Measurements from ENCODE around the gene NPEPPS. TPM values are rescaled to one million over a fixed set of nuclear protein-coding genes. Genes with fewer than 3 reads are reported as not detected.

The NPEPPS gene
- total and polyA plus RNA-seq, 2 of the 8 experiments (the other 6 are each of a cell fraction or from before 2014, with no cell fraction given) = 53.6 to 118 TPM

- Histone ChIP-seq H3K4me3 (ENCODE audit: extremely low read depth in 1 of 4, insufficient read depth in 2 of 4, low read depth in 3 of 4, low read length in 4 of 4) (no peak overlapping the region), H3K23ac (ENCODE audit: insufficient read length) (no peak overlapping the region), H3K27me3 (replicated peaks in 1 of 4; ENCODE audit: control insufficient read depth in 3 of 4, extremely low read depth in 1 of 4, insufficient read depth in 3 of 4, low read length in 3 of 4) (no peaks in the 10 kb centered on the region), H4K91ac (replicated peaks; ENCODE audit: insufficient read length, low read length) (no peak overlapping the region), H3K4me2 (ENCODE audit: insufficient read depth in 1 of 2, low read depth in 2 of 2, low read length in 2 of 2) (no peak overlapping the region), H2BK15ac (ENCODE audit: low read length) (no peak overlapping the region), H4K5ac (ENCODE audit: insufficient read length, low read depth, low read length) (no peak overlapping the region), H2BK120ac (replicated peaks; ENCODE audit: low read depth, low read length) (no peak overlapping the region), H4K20me1 (replicated peaks in 1 of 2; ENCODE audit: control insufficient read depth in 1 of 2, insufficient read depth in 2 of 2, low read length in 2 of 2) (peaks cover 7 to 24% of the 10 kb centered on the region in 2 experiments), H3K9ac (replicated peaks in 1 of 4; ENCODE audit: extremely low read depth in 1 of 4, low read depth in 3 of 4, low read length in 3 of 4) (no peak overlapping the region), H2AFZ (ENCODE audit: low read length) (no peak overlapping the region), H3K4ac (replicated peaks; ENCODE audit: insufficient read length, low read depth, low read length) (no peak overlapping the region), H3K27ac (ENCODE audit: low read depth, low read length) (no peak overlapping the region), H3K4me1 (replicated peaks in 1 of 4; ENCODE audit: control insufficient read depth in 3 of 4, insufficient read depth in 4 of 4, low read length in 3 of 4) (peaks cover 0 to 10% (median 7%) of the 10 kb centered on the region in 4 experiments; a peak in 3 of 7 replicates), H3K18ac (ENCODE audit: extremely low read depth, low read length) (no peak overlapping the region), H3K79me2 (ENCODE audit: control insufficient read depth in 1 of 2, insufficient read depth in 2 of 2, low read length in 2 of 2) (peaks cover 0 to 25% of the 10 kb centered on the region in 2 experiments; a peak in 2 of 4 replicates), H3K56ac (replicated peaks; ENCODE audit: insufficient read length, low read depth, low read length) (no peak overlapping the region), H3K14ac (ENCODE audit: insufficient read length) (no peak overlapping the region), H3K9me3 (ENCODE audit: insufficient read depth in 2 of 2, low read depth in 1 of 2, low read length in 1 of 2) (no peaks in the 10 kb centered on the region), H2BK20ac (ENCODE audit: low read length) (no peak overlapping the region), H3K36me3 (ENCODE audit: control insufficient read depth in 2 of 4, insufficient read depth in 4 of 4, low read length in 3 of 4) (peaks cover 55 to 95% (median 85%) of the 10 kb centered on the region in 4 experiments), H2BK5ac (ENCODE audit: low read depth, low read length) (no peak overlapping the region), H3K79me1 (ENCODE audit: low read depth, low read length) (no peaks in the 10 kb centered on the region), H4K8ac (ENCODE audit: extremely low read depth, insufficient read depth, low read length) (no peak overlapping the region), H2BK12ac (ENCODE audit: low read depth, low read length) (no peak overlapping the region), H3K23me2 (ENCODE audit: low read depth, low read length) (no peaks in the 10 kb centered on the region), H2AK5ac (ENCODE audit: low read depth, low read length) (no peak overlapping the region)
- WGBS, 2 experiments (ENCODE audit: extremely low coverage in 1 of 2, insufficient coverage in 1 of 2, insufficient read length in 1 of 2, insufficient replicate concordance in 2 of 2, low coverage in 1 of 2, low lambda C conversion rate in 2 of 2, missing lambda C conversion rate in 1 of 2) = 90% methylated on average over 3 of the region's 3 CpGs; no CpG with 5 or more reads in 1 of the 2 experiments
- DNase-seq (ENCODE audit: low read depth in 1 of 2, low spot score in 2 of 2) = no peak
- TF ChIP-seq RBBP5 (IDR thresholded peaks at IDR 0.05; ENCODE audit: borderline replicate concordance, low read depth, low read length) = no peak
- no peak for FAIRE-seq
- CTCF ChIA-PET (ENCODE audit: partially characterized antibody) = interaction anchor here (0.9 to 7.1 kb wide), 13 partner anchors 11 to 78 kb away, joined by 3 to 107 read pairs (median 8); partner anchors contain the start of gene KPNB1
- POLR2A ChIA-PET (ENCODE audit: partially characterized antibody) = interaction anchor here (1.2 to 46.3 kb wide), 4 partner anchors 1 to 74 kb away, joined by 4 to 1575 read pairs (median 790); partner anchors contain the start of genes KPNB1 and TBKBP1
Measured at GRCh38 chr17:47665655-47666054, 134.7 kb downstream of the NPEPPS start.

Data from H1 (cell line).